HG03575 (cell line): ENCODE measurements around the gene RNF115.
"Not testable (repeated sequence)": the region's sequence is repeated elsewhere in the genome, so short reads cannot be mapped to it uniquely, and the experiment has no call there.

Experiments
- ATAC-seq: cut with Tn5 transposase; IDR thresholded peaks from one replicate; pipeline ENCODE4 v1.9.1; 2021; ENCODE audit not compliant: unreplicated experiment, insufficient number of reproducible peaks, low FRiP score; ENCODE audit errors: extremely low read depth

Gene RNF115

GRCh38 chr1:145751491-145752037 lies 72.3 kb downstream of the RNF115 start:
- no peak for ATAC-seq

GRCh38 chr1:145750426-145750825 lies 73.5 kb downstream of the RNF115 start:
- ATAC-seq: no peak

GRCh38 chr1:145747398-145748247 lies 76.3 kb downstream of the RNF115 start:
- ATAC-seq: no peak

GRCh38 chr1:145740269-145740668 lies 83.6 kb downstream of the RNF115 start:
- no peak for ATAC-seq

GRCh38 chr1:145736191-145736590 lies 87.7 kb downstream of the RNF115 start:
- no peak for ATAC-seq

- no peak for ATAC-seq
These were observed 93.0 kb downstream of the RNF115 start for GRCh38 chr1:145730900-145731299.

- ATAC-seq: no peak
These were observed 93.4 kb downstream of the RNF115 start for GRCh38 chr1:145730467-145730866.

GRCh38 chr1:145729666-145730436 lies 94.0 kb downstream of the RNF115 start:
- no peak for ATAC-seq

- ATAC-seq: no peak
These were observed 94.7 kb downstream of the RNF115 start for GRCh38 chr1:145729196-145729595.

GRCh38 chr1:145726193-145726592 lies 97.7 kb downstream of the RNF115 start:
- ATAC-seq: not testable (repeated sequence)

GRCh38 chr1:145720878-145721671 lies 102.8 kb downstream of the RNF115 start:
- ATAC-seq: no peak

GRCh38 chr1:145720556-145720877 lies 103.4 kb downstream of the RNF115 start:
- no peak for ATAC-seq

GRCh38 chr1:145719230-145720079 lies 104.4 kb downstream of the RNF115 start, which contains the start of gene CD160:
Gene CD160, plus strand, starts transcription at chr1:145719499. Its CDS starts 8,829 bp downstream, at chr1:145728328.
- ATAC-seq: no peak

GRCh38 chr1:145718465-145718864 lies 105.4 kb downstream of the RNF115 start:
- not testable (repeated sequence) for ATAC-seq

GRCh38 chr1:145717833-145718232 lies 106.1 kb downstream of the RNF115 start:
- no peak for ATAC-seq

GRCh38 chr1:145716641-145717345 lies 107.1 kb downstream of the RNF115 start:
- no peak for ATAC-seq

GRCh38 chr1:145714524-145715111 lies 109.3 kb downstream of the RNF115 start:
- no peak for ATAC-seq
